NCI-H146 treated with DMSO at 0.1 percent for 48 hours (cell line): Measurements from ENCODE around the gene CACNA1H.
"Not testable (repeated sequence)": the region's sequence is repeated elsewhere in the genome, so short reads cannot be mapped to it uniquely, and the experiment has no call there.

Source experiments
- DNase-seq: peaks from one replicate; lab custom pipeline; 2025; ENCODE audit not compliant: unreplicated experiment; lab: John Stamatoyannopoulos, UW

CACNA1H gene

GRCh38 chr16:1263591-1264344 lies 110.9 kb downstream of the CACNA1H start:
- DNase-seq = no peak

- DNase-seq = no peak
These were observed 111.6 kb downstream of the CACNA1H start for GRCh38 chr16:1264345-1265089.

- no peak for DNase-seq
These were observed 112.3 kb downstream of the CACNA1H start for GRCh38 chr16:1265090-1265630.

- no peak for DNase-seq
These were observed 112.9 kb downstream of the CACNA1H start for GRCh38 chr16:1265826-1266225.

GRCh38 chr16:1269418-1269817 lies 116.5 kb downstream of the CACNA1H start:
- DNase-seq = not testable (repeated sequence)

- DNase-seq = no peak
These were observed 118.4 kb downstream of the CACNA1H start for GRCh38 chr16:1271380-1271723.
